Suprapubic skin (tissue), 4 donors: Measurements from ENCODE around the gene FLNB. TPM values are rescaled to one million over a fixed set of nuclear protein-coding genes. Genes with fewer than 3 reads are reported as not detected.

Experiments used
- DNase-seq, 2 donors: peaks; one replicate each; pipeline ENCODE4 v3.0.0-alpha.2; 2019; ENCODE audit warnings: low spot score in 2 of 2
- H3K27ac ChIP-seq: fragments of 200-600 bp; sonication (generic); one replicate; pipeline ENCODE4 v1.5.1; 2019
- H3K27me3 ChIP-seq: fragments of 200-600 bp; sonication (generic); one replicate; pipeline ENCODE4 v1.5.1; 2019
- H3K36me3 ChIP-seq: fragments of 200-600 bp; sonication (generic); one replicate; pipeline ENCODE4 v1.5.1; 2019
- H3K4me1 ChIP-seq: fragments of 200-600 bp; sonication (generic); one replicate; pipeline ENCODE4 v1.5.1; 2019
- H3K4me3 ChIP-seq: fragments of 200-600 bp; sonication (generic); one replicate; pipeline ENCODE4 v1.5.1; 2019; ENCODE audit warnings: mild to moderate bottlenecking
- H3K9me3 ChIP-seq: fragments of 200-600 bp; sonication (generic); one replicate; pipeline ENCODE4 v1.5.1; 2019
- CTCF ChIP-seq, 2 donors: fragments of 200-600 bp in 1 of 2; fragments of 450-650 bp in 1 of 2; sonication (generic) in 1 of 2; IDR thresholded peaks; one replicate each; pipeline ENCODE4 v1.5.1; 2016 to 2019; ENCODE audit warnings: antibody characterized with exemption in 2 of 2, mild to moderate bottlenecking in 1 of 2, moderate library complexity in 1 of 2
- EP300 ChIP-seq: sonication (generic); formaldehyde crosslinking; IDR thresholded peaks from one replicate; pipeline ENCODE4 v1.6.1; 2017; ENCODE audit warnings: antibody characterized with exemption
- POLR2A ChIP-seq, 2 donors: fragments of 450-650 bp; IDR thresholded peaks; one replicate each; pipeline ENCODE4 v1.6.1; 2017; ENCODE audit warnings: antibody characterized with exemption in 2 of 2, mild to moderate bottlenecking in 2 of 2, moderate library complexity in 2 of 2
- POLR2AphosphoS5 ChIP-seq, 3 donors: sonication (generic); formaldehyde crosslinking; IDR thresholded peaks; one replicate each; pipeline ENCODE4 v1.6.1; 2017; ENCODE audit warnings: antibody characterized with exemption in 3 of 3
- WGBS: methylation state at CpG from one replicate; pipeline ENCODE4 v1.1.5; 2018; 5-methylcytosine and 5-hydroxymethylcytosine counted together
- total RNA-seq, 4 donors: library from RNA; depleted of rRNA; stranded (reverse); fragments of >200 nt; gene quantifications; one replicate each; pipeline ENCODE4 v1.1.0, GENCODE V29; 2016

The FLNB gene
- total RNA-seq, 4 donors from 2014 or later, result 143 to 186 (median 150) TPM

GRCh38 chr3:58164906-58165821 lies 156.9 kb downstream of the FLNB start:
- Histone ChIP-seq H3K27me3 (no peaks in the 10 kb centered on the region), H3K4me3 (no peak overlapping the region), H3K36me3 (peaks cover 59% of the 10 kb centered on the region), H3K4me1 (peaks cover 23% of the 10 kb centered on the region), H3K9me3 (no peaks in the 10 kb centered on the region), H3K27ac (no peak overlapping the region)
- TF ChIP-seq POLR2AphosphoS5 (IDR thresholded peaks at IDR 0.05) (no peak), EP300 (no peak)
- no peak for DNase-seq
- 75% methylated on average over 12 of the region's 16 CpGs for WGBS

- H3K4me1 ChIP-seq, result peaks cover 23% of the 10 kb centered on the region
- TF ChIP-seq CTCF (IDR thresholded peaks at IDR 0.05) (peak; percentile 50 to 94), POLR2AphosphoS5 (IDR thresholded peaks at IDR 0.05) (no peak), EP300 (no peak)
- WGBS, result 79% methylated on average over 14 of the region's 16 CpGs
- no peaks in the 10 kb centered on the region for H3K9me3 ChIP-seq
- no peaks in the 10 kb centered on the region for H3K27me3 ChIP-seq
- no peak for DNase-seq
- H3K27ac ChIP-seq, result peak overlapping the region; percentile 24
- H3K36me3 ChIP-seq, result peaks cover 62% of the 10 kb centered on the region
- H3K4me3 ChIP-seq, result no peak overlapping the region
Measured at GRCh38 chr3:58167431-58168351, 159.5 kb downstream of the FLNB start.

GRCh38 chr3:58168498-58168897 lies 160.3 kb downstream of the FLNB start:
- no peak overlapping the region for H3K4me3 ChIP-seq
- no peaks in the 10 kb centered on the region for H3K27me3 ChIP-seq
- peaks cover 55% of the 10 kb centered on the region for H3K36me3 ChIP-seq
- H3K9me3 ChIP-seq, result no peaks in the 10 kb centered on the region
- H3K4me1 ChIP-seq, result peaks cover 23% of the 10 kb centered on the region
- DNase-seq, result no peak
- TF ChIP-seq EP300, result no peak
- no peak for TF ChIP-seq POLR2AphosphoS5 (IDR thresholded peaks at IDR 0.05)
- no peak for TF ChIP-seq CTCF (IDR thresholded peaks at IDR 0.05)
- no peak for TF ChIP-seq POLR2A (IDR thresholded peaks at IDR 0.05)
- H3K27ac ChIP-seq, result no peak overlapping the region
- whole genome bisulfite sequencing, result 79% methylated on average over 7 of the region's 7 CpGs

DNA sequence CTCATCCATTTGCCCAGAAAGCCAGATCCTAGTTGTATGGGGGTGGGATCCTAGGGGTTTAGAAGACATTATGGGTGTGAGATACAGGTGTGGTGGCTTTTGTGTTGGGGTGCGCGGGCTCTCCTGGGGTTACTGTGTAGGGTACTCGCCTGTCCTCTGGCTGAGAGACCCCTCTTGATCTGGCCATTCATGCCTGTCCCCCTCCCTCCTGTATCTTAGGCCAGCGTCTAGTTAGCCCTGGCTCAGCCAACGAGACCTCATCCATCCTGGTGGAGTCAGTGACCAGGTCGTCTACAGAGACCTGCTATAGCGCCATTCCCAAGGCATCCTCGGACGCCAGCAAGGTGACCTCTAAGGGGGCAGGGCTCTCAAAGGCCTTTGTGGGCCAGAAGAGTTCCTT lies 161.1 kb downstream of the FLNB start:
- 90% methylated on average over 5 of the region's 9 CpGs for WGBS
- Histone ChIP-seq H3K27ac (no peak overlapping the region), H3K4me3 (no peak overlapping the region), H3K4me1 (peaks cover 19% of the 10 kb centered on the region), H3K27me3 (no peaks in the 10 kb centered on the region), H3K36me3 (peaks cover 50% of the 10 kb centered on the region), H3K9me3 (no peaks in the 10 kb centered on the region)
- TF ChIP-seq POLR2A (IDR thresholded peaks at IDR 0.05) (no peak), EP300 (no peak), CTCF (IDR thresholded peaks at IDR 0.05) (no peak), POLR2AphosphoS5 (IDR thresholded peaks at IDR 0.05) (no peak)
- DNase-seq, result no peak

GRCh38 chr3:58170376-58170775 lies 162.2 kb downstream of the FLNB start:
- Histone ChIP-seq H3K36me3 (peaks cover 42% of the 10 kb centered on the region), H3K27me3 (no peaks in the 10 kb centered on the region), H3K27ac (no peak overlapping the region), H3K4me3 (no peak overlapping the region), H3K4me1 (peaks cover 28% of the 10 kb centered on the region), H3K9me3 (no peaks in the 10 kb centered on the region)
- DNase-seq, result no peak
- WGBS, result 85% methylated on average over 10 of the region's 11 CpGs
- TF ChIP-seq CTCF (IDR thresholded peaks at IDR 0.05), result no peak
- TF ChIP-seq POLR2A (IDR thresholded peaks at IDR 0.05), result no peak
- TF ChIP-seq POLR2AphosphoS5 (IDR thresholded peaks at IDR 0.05), result no peak
- TF ChIP-seq EP300, result no peak
